KOPT-K1 (cell line): Measurements from ENCODE around the gene PBRM1.

Source experiments
- H3K27ac ChIP-seq: fragments of 200-600 bp; sonication (generic); 2 replicates; pipeline ENCODE4 v1.5.1; 2016; ENCODE audit warnings: antibody characterized with exemption, mild to moderate bottlenecking, low read depth, low read length; ENCODE audit not compliant: poor library complexity, severe bottlenecking
- H3K36me3 ChIP-seq: fragments of 200-600 bp; sonication (generic); 2 replicates; pipeline ENCODE4 v1.5.1; 2017; ENCODE audit warnings: antibody characterized with exemption, mild to moderate bottlenecking, low read length, moderate library complexity; ENCODE audit not compliant: insufficient read depth
- H3K9me3 ChIP-seq: fragments of 200-600 bp; sonication (generic); 2 replicates; pipeline ENCODE4 v1.5.1; 2017; ENCODE audit warnings: antibody characterized with exemption, low read length, mild to moderate bottlenecking; ENCODE audit not compliant: insufficient read depth, poor library complexity, severe bottlenecking

PBRM1 gene

DNA sequence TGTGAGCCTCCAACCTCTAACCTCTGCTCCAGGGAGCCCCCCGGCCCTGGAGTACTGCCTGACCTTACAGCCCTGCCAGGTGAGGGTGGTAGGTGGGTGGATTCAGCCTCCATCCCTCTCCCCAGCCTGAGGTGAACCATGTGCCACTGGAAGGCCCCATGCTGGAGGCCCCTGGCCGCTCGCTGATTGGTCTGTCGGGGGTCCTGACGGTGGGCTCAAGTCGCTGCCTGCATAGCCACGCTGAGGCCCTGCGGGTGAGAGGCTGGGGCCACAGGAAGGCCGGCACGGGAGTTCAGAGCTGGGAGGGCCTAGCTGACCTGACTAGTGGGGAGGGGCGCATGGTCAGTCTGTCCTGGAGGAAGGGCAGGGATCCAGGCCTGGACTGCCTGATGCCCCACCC, 171.1 kb downstream of the PBRM1 start:
- Histone ChIP-seq H3K27ac (no peak overlapping the region), H3K36me3 (no peaks in the 10 kb centered on the region), H3K9me3 (no peaks in the 10 kb centered on the region)

GRCh38 chr3:52513281-52513680, 172.4 kb downstream of the PBRM1 start:
- Histone ChIP-seq H3K27ac (no peak overlapping the region), H3K9me3 (no peaks in the 10 kb centered on the region), H3K36me3 (no peaks in the 10 kb centered on the region)

- no peaks in the 10 kb centered on the region for H3K36me3 ChIP-seq
- no peak overlapping the region for H3K27ac ChIP-seq
- no peaks in the 10 kb centered on the region for H3K9me3 ChIP-seq
Observed at GRCh38 chr3:52512727-52513126, 173.0 kb downstream of the PBRM1 start.

DNA sequence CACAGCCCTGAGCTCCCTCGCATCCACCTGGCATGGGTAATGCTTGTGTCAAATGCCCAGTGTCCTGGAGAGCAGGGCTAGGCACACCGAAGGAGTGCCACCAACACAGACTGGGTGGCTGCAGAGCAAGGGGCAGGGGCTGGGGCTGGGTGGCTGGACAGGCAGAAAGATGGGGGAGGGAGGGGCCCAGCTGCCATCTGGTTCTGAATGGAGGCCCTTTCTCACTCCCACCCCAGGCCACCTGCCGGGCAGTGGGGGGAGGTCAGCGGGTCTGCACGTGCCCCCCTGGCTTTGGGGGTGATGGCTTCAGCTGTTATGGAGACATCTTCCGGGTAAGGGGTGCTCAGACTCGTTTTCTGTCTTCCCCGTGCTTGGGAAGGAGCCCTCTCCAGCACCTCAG, 173.6 kb downstream of the PBRM1 start:
- Histone ChIP-seq H3K36me3 (no peaks in the 10 kb centered on the region), H3K9me3 (no peaks in the 10 kb centered on the region), H3K27ac (no peak overlapping the region)

- no peaks in the 10 kb centered on the region for H3K9me3 ChIP-seq
- no peaks in the 10 kb centered on the region for H3K36me3 ChIP-seq
- no peak overlapping the region for H3K27ac ChIP-seq
Observed at GRCh38 chr3:52511509-52511908, 174.2 kb downstream of the PBRM1 start.

DNA sequence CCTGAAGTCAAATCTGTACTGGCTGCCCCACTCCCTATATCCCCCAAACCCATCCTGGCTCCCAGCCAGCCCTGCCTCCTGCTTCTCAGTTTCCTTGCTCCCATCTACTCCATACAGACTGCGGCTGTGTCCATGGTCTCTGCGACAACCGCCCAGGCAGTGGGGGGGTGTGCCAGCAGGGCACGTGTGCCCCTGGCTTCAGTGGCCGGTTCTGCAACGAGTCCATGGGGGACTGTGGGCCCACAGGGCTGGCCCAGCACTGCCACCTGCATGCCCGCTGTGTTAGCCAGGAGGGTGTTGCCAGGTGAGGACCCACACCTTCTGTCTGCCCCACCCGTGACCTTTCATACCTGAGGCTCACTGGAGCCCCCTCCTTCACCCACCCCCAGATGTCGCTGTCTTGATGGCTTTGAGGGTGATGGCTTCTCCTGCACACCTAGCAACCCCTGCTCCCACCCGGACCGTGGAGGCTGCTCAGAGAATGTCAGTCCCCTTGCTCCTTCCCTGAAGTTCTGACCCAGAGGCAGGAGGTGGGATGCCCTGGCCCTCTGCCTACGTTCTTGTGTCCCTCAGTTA, 175.9 kb downstream of the PBRM1 start:
- no peaks in the 10 kb centered on the region for H3K9me3 ChIP-seq
- no peak overlapping the region for H3K27ac ChIP-seq
- H3K36me3 ChIP-seq, result no peaks in the 10 kb centered on the region

GRCh38 chr3:52507359-52507758, 178.4 kb downstream of the PBRM1 start:
- H3K27ac ChIP-seq, result no peak overlapping the region
- H3K9me3 ChIP-seq, result no peaks in the 10 kb centered on the region
- H3K36me3 ChIP-seq, result no peaks in the 10 kb centered on the region

DNA sequence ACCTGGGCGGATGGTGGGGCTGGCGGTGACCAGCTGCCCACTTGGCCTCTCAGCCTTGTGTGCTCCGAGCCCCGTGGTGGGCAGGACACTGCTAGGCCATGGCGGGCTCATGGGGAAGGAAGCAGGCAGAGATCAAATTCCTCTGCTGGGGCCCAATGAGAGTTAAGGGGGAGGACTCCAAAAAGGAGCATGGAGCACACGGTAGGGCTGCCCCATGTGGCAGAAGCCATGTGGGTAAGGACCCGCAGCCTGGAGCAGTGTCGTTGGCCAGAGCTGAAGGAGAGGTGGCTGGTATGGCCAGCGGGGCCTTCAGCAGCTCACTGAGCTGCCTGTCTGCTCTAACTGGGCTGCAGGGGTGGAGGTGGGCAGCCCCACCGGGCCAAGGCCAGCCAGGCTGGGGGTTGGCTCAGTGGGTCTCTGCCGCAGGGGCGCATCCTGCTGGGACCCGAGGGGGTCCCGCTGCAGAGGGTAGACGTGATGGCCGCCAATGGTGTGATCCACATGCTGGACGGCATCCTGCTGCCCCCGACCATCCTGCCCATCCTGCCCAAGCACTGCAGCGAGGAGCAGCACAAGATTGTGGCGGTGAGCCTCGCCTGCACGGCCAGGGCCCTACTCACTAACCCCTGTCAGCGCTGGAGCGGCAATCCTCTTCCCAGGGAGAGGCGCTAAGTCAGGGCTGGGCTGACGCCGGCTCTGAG, 179.3 kb downstream of the PBRM1 start:
- H3K36me3 ChIP-seq, result no peaks in the 10 kb centered on the region
- H3K9me3 ChIP-seq, result no peaks in the 10 kb centered on the region
- no peak overlapping the region for H3K27ac ChIP-seq

DNA sequence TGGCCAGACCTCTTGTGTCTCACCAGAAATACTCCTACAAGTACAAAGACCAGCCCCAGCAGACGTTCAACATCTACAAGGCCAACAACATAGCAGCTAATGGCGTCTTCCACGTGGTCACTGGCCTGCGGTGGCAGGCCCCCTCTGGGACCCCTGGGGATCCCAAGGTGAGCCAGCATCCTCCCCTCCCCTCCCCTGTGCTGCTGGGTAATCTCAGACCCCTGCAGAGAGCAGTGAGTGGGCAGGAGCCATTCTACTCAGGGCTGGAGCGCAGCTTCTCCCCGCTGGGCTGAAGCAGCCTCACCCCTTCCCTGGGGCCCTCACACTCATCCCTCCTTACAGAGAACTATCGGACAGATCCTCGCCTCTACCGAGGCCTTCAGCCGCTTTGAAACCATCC, 180.7 kb downstream of the PBRM1 start:
- no peak overlapping the region for H3K27ac ChIP-seq
- H3K9me3 ChIP-seq, result no peaks in the 10 kb centered on the region
- no peaks in the 10 kb centered on the region for H3K36me3 ChIP-seq

DNA sequence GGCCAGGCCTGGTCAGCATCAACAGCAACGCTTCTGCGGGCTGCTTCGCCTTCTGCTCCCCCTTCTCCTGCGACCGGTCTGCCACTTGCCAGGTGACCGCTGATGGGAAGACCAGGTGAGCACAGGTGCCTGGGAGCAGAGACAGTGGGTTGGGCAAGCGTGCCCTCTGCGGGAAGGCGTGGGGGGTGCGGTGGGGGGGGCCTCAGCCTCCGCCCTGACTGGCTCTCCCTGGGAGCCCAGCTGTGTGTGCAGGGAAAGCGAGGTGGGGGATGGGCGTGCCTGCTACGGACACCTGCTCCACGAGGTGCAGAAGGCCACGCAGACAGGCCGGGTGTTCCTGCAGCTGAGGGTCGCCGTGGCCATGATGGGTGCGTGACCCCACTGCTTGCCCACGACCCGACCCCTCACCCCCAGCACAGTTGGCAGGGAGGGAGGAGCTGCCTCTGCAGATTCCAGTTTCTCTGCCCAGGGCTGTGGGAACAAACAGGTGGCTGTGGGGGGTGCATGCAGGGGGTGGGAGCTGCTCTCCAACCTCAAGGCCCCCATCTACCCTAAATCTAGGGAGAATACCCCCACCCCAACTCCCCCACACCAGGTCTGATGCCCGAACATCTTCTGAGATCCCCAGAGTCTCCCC, 181.8 kb downstream of the PBRM1 start:
- no peak overlapping the region for H3K27ac ChIP-seq
- H3K9me3 ChIP-seq, result no peaks in the 10 kb centered on the region
- no peaks in the 10 kb centered on the region for H3K36me3 ChIP-seq

- H3K36me3 ChIP-seq, result no peaks in the 10 kb centered on the region
- no peak overlapping the region for H3K27ac ChIP-seq
- no peaks in the 10 kb centered on the region for H3K9me3 ChIP-seq
Observed at GRCh38 chr3:52502808-52503350, 182.8 kb downstream of the PBRM1 start.

- Histone ChIP-seq H3K36me3 (no peaks in the 10 kb centered on the region), H3K9me3 (no peaks in the 10 kb centered on the region), H3K27ac (no peak overlapping the region)
Observed at GRCh38 chr3:52502001-52502400, 183.7 kb downstream of the PBRM1 start.

GRCh38 chr3:52501046-52501445, 184.7 kb downstream of the PBRM1 start:
- no peak overlapping the region for H3K27ac ChIP-seq
- H3K36me3 ChIP-seq, result no peaks in the 10 kb centered on the region
- H3K9me3 ChIP-seq, result no peaks in the 10 kb centered on the region

DNA sequence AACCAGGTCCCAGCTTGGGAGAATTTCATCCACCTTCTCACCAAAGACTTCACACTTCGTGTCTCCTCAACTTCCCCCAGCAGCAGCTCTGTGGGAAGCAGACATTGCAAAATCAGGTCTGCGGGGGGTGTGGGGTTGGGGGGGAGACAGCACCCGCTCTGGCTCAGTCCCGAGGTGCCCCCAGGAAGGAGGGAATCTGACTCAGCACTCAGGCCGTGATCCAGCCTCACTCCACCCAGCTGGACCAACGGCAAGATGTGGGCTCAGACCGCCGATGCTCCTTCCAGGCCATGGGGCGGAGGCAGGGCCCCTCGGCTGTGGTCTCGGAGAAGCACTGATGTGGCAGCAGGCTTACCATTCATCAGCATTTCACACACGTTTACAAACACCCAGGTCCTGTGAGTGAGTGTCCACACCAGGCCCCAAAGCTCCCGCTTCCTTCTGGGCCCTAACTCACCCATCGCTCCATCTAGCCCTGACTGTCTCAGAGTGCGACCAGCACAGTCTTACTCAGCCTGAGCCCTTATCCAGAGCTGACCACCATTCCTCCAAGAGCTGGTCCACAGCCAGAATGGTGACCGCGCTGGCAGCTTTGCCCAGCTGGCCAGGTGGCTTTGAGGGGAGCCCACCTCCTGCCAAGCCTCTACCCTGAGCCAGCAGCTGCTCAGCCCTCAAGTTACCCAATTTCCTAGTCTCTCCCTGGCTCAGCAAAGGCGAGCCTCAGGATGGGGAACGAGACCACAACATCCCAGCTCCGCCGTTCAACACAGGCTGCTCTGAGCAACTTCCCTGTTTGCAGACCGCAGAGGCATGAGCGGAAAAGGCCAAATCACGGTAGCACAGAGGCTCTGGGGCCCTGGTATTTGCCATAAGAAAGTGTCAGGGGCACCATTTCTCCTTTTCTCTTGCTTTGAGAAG, 187.3 kb downstream of the PBRM1 start:
- Histone ChIP-seq H3K27ac (no peak overlapping the region), H3K36me3 (peaks cover 3% of the 10 kb centered on the region; the same call in 1 of the 2 replicates), H3K9me3 (no peaks in the 10 kb centered on the region)
